Liver (tissue), 3 donors: ENCODE data around the gene ZNF205.

Experiments used
- CTCF ChIP-seq: fragments of 150-350 bp; IDR thresholded peaks from 2 replicates; pipeline ENCODE4 v1.5.1; 2017; ENCODE audit warnings: improper control_type of control experiment, low read depth, low read length; ENCODE audit not compliant: missing input control
- HNF4A ChIP-seq, 2 donors: conservative IDR thresholded peaks; 2 replicates each; pipeline ENCODE4 v1.6.1; 2016; ENCODE audit warnings: antibody characterized with exemption in 2 of 2, mild to moderate bottlenecking in 2 of 2
- MAX ChIP-seq: IDR thresholded peaks from 2 replicates; pipeline ENCODE4 v1.6.1; 2016; ENCODE audit warnings: antibody characterized with exemption
- REST ChIP-seq: IDR thresholded peaks from 2 replicates; pipeline ENCODE4 v1.6.1; 2016; ENCODE audit warnings: antibody characterized with exemption, mild to moderate bottlenecking
- TAF1 ChIP-seq: conservative IDR thresholded peaks from 2 replicates; pipeline ENCODE4 v1.6.1; 2016; ENCODE audit warnings: antibody characterized with exemption, mild to moderate bottlenecking
- ZBTB33 ChIP-seq: IDR thresholded peaks from 2 replicates; pipeline ENCODE4 v1.6.1; 2016; ENCODE audit warnings: antibody characterized with exemption
- donor health status: healthy.
- donor health status: healthy.

GRCh38 chr16:3131755-3132377, 19.5 kb downstream of the ZNF205 start:
- TF ChIP-seq MAX, result no peak
- peak; percentile 58 for TF ChIP-seq CTCF
- TF ChIP-seq TAF1, result no peak
- TF ChIP-seq REST, result no peak
- no peak for TF ChIP-seq ZBTB33
- peak in 1 of 2 donors; percentile 22 for TF ChIP-seq HNF4A (conservative IDR thresholded peaks at IDR 0.05)
